GM19025 (cell line): Measurements from ENCODE around the gene KCNQ5.
"Not testable (repeated sequence)": the region's sequence is repeated elsewhere in the genome, so short reads cannot be mapped to it uniquely, and the experiment has no call there.

Source experiments
- ATAC-seq: cut with Tn5 transposase; IDR thresholded peaks from one replicate; pipeline ENCODE4 v1.9.1; 2021; ENCODE audit warnings: mild to moderate bottlenecking, low read depth, moderate library complexity; ENCODE audit not compliant: unreplicated experiment

Gene KCNQ5

DNA sequence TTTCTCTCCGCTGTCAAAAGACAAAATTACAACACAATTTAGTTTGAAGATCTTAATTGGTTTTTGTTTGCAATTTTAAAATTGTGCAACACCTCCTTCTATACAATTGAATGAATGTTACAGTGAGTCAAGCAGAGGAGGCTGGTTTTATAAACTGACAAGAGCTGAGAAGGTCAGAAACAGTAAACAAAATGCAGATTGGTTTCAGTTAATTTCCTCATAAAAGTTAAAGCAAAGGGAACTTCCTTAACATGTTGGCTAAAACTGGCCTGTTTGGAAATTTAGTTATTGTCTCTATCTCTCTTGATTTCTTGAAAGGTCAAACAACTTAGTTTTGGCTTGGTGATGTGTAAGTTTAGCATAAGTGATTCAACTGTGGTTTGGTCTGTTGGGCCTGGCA is 581.2 kb downstream of the KCNQ5 start:
- ATAC-seq: no peak

DNA sequence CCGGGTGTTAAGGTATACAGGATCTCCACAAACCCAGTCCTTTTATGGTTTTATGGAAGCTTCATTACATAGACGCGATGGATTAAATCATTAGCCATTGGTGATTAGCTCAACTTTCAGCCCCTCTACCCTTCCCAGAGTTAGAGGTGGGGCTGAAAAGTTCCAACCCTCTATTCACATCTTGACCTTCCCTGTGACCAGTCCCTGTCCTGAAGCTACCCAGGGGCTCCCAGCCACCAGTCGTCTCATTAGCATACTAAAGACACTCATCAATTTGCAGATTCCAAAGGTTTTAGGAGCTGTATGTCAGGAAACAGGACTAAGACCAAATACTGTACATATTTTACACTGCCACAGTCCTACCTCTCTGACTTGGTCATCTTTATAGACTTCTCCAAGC is 582.4 kb downstream of the KCNQ5 start:
- no peak for ATAC-seq

DNA sequence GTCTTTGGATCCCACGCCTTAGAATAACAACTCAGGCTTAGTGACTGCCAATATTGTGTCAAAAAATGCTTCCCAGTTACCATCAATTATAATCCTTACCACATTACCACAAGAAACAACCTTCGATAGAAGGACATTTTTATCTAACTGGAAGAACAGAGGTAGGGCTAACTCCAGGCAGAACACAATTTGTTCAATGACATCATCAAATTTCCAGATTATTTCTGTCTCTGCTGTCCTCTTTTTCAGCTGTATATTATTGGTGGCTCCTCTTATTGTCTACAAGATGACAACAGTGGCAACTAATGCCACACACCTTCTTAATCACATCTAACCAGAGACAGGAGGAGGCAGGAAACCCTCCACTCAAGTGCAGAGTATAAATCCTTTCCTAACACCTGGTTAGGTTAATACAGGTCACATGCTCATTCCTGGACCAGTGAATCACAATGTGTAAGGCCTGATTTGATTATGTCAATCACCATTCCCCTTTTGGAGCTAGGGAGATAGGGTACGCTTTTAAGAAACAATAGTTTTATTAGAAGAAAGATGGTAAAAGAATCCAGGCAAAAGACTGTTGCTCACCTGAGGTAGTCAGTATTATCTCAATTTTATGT is 585.5 kb downstream of the KCNQ5 start:
- no peak for ATAC-seq

DNA sequence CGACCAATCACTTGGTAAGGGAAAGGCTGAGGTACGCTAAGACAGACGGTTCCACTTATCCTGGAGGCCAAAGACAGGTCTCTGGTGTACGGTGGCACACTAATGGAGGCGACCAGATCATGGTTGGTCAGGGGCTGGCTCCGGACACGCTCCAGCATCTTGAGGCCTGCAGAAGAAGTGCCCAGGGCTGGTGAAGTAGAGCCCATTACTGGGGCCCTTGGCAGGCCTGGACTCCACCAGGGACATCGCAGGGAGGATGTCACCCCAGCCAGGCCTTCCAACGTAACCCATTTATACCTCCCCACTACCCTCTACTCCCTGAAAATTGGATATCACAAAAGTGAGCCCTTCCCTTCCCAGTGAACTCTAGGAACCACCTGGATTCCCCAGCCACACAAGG is 587.3 kb downstream of the KCNQ5 start:
- ATAC-seq: no peak

DNA sequence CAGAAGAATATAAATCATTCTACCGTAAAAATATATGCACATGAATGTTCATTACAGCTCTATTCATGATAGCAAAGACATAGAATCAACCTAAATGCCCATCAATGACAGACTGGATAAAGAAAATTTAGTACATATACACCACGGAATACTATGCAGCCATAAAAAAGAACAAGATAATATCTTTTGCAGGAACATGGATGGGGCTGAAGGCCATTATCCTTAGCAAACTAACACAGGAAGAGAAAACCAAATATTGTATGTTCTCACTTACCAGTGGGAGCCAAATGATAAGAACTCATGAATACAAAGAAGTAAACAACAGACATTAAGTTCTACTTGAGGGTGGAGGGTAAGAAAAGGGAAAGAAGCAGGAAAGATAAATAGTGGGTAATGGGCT is 595.0 kb downstream of the KCNQ5 start:
- no peak for ATAC-seq

DNA sequence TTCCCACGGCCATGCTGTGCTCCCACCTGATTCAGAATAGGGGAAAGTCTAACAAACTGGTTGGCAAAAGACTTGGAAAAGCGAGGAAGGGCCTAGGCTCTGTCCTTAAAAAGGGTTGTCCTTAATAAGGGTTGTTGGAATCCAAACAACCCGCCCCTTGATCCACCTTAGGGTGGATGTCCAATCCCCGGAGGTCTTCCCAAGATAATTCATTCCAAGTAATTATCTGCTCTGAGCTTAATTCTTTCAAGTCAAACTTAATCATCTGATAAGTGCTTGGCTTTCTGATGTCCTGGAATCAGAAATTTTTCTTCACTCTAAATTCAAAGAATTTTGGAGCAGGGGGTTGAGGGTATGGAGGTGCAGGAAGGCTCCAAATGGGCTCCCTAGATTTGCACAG is 603.5 kb downstream of the KCNQ5 start, which contains the start of gene KHDC1L:
KHDC1L (minus strand) TSS at position 101 of the 400 bp plus-strand sequence; CDS start at position 13, 88 bp downstream.
- ATAC-seq: no peak

DNA sequence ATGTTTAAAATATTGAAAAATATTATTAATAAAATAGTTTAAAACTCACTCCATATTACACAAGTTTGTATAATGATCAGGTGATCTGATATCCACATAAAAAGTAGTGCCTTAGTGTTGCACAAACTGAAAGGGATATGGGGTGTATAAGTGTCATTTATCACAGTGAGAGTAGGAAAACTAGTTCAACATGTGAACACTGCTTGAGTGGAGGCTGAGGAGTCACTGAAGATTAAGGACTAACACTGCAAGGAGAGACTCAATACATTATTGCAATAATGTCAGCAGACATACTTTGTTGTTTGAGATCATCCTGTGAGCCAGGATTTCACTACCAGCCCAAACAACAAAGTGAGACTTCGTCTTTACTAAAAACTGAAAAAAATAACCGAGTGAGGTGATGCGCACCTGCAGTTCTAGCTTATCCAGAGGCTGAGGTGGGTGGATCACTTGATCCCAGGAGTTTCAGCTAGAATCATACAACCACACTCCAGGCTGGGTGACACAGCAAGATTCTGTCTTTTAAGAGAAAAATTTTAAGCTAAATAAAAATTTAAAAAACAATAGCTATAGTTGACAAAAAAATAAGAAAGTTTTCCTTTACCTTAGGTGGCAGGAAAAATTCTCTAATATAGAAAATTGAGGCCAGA is 605.9 kb downstream of the KCNQ5 start:
- ATAC-seq: no peak

DNA sequence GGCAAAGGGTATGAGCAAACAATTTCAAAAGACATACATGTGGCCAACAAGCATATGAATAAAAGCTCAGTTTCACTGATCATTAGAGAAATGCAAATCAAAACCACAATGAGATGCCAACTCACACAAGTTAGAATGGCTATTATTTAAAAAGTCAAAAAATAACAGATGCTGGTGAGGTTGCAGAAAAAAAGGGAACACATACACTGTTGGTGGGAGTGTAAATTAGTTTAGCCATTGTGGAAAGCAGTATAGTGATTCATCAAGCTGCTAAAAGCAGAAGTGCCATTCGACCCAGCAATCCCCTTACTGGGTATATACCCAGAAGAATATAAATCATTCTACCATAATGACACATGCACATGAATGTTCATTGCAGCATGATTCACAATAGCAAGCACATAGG is 610.1 kb downstream of the KCNQ5 start:
- ATAC-seq: peak; percentile 79

DNA sequence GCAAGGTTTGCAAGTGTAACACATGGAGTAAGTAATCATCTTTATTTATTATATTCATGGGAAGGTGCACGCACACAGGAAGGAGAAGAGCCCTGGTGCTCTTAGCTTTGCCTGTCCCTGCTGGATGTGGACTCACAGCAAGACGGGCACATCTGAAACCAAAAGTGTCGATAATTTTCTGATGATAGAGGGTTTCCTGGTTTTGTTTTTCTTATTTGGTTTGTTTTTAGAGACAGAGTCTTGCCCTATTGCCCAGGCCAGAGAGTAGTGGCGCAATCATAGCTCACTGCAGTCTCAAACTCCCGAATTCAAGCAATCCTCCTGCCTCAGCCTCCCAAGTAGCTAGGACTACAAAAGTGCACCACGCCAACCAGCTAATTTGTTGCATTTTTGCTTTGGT is 611.2 kb downstream of the KCNQ5 start:
- no peak for ATAC-seq

DNA sequence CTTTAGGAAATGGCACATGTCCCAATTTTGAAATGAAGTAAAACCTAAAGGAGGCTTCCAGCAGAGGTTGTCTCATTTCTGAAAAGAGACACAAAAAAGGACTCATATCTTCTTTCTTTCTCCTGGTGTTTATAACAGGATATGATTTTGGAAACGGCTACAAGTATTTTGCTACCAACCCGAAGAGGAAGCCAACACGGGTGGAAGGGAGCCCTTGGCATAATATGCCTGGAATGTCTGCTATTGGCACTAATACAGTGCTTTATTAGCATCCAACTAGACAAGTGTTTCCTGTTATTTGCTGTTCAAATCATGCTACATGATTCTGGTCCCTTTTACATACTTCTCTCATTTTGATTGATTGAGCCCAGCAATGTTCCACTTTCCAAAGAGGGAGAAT is 612.1 kb downstream of the KCNQ5 start:
- not testable (repeated sequence) for ATAC-seq

DNA sequence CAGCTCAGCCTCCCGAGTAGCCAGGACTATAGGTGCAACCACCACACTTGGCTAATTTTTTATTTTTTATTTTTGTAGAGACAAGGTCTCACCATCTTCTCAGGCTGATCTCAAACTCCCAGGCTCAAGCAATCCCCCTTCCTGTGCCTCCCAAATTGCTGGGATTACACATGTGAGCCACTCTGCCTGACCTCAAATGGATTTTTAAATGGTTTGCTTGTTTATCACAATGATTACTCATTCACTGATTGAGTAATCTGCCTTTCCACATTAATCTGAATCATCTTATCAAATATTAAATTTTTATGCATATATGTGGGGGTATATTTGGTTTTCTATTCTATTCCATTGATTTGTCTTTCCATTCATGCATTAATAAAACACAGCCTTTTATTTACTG is 612.9 kb downstream of the KCNQ5 start:
- ATAC-seq: no peak

DNA sequence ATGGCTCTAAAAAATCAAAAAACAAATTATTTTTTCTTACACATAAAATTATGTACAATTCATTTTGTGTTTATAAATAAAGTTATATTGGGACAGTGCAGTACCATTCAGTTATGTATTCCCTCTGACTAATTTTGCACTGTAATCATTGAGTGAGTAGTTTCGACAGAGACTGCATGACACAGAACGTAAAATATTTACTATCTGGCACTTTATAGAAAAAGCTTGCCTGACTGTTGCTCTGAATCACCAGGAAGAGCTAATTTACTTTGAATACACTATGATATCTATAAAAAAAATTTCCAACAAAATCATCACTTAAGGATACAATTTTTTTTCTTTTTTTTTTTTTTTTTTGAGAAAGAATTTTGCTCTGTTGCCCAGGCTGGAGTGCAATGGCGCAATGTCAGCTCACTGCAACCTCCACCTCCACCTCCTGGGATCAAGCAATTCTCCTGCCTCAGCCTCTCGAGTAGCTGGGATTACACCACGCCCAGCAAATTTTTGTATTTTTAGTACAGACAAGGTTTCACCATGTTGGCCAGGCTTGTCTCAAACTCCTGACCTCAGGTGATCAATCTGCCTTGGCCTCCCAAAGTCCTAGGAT is 614.4 kb downstream of the KCNQ5 start:
- ATAC-seq: no peak

DNA sequence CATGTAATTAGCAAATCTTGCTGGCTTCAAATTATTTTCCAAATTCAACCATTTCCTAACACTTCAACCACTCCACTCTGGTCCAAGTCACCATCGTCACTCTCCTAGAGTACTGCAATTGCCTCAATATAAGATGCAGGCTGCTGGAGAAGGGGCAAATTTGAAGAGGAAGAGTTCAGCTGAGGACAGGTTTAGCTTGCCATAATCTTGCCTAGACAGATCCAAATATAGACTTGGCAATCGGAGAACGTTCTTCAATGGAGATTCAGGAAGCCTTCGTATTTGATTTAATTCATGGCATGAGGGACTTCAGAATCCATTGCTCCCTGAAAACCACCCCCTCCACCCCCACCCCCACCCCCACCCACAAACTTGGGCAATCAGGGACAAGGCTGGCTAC is 618.9 kb downstream of the KCNQ5 start:
- no peak for ATAC-seq

DNA sequence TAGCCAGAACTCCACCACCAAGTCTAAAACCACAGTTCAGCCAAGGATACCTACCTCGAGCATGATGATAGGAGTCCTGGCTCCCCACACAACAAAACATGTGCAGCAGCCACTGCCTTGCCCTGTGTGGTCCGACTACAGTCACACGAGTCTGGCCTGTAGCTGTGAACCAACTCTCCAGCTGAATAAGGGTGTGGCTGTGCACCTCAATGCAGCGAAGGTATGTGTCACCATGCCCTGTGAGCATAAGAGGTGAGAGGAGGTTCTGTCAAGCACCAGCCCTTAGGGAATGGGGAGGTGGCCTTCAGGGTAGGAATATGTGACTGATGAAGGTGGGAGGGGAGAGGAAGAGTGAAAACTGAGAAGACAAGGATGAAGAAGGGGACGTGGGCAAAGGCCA is 620.1 kb downstream of the KCNQ5 start:
- ATAC-seq: no peak
